Measurements from ENCODE around the gene HIPK4.

DNA sequence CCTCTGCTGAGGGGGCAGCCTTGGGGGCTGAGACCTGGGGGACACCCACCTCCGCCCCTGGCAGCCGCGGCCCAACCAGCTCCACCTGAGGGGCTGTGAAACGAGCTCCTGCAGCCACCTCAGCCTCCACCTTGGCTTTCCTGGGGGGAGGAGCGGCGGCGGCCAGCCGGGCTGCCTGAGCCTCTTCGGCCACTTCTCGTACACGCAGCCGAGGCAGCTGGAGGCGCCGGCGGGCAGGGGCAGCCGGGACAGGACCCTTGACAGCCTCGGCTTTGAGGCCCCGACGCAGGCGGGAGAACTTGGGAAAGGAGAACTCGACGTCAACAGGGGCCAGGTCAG lies 7.6 kb upstream of the HIPK4 start:
- TF ChIP-seq POLR2A (IDR thresholded peaks at IDR 0.05; ENCODE audit: low read depth, low read length), result no peak
- TF ChIP-seq POLR2AphosphoS5 (IDR thresholded peaks at IDR 0.05; ENCODE audit: low read depth, low read length), result no peak
- TF ChIP-seq TAF1 (IDR thresholded peaks at IDR 0.05; ENCODE audit: low read depth, low read length), result no peak
- TF ChIP-seq SPI1 (IDR thresholded peaks at IDR 0.05; ENCODE audit: low read depth, low read length), result no peak
- TF ChIP-seq PAX5 (IDR thresholded peaks at IDR 0.05; ENCODE audit: insufficient read depth, low read length, severe bottlenecking), result no peak

Data from GM12891 (cell line).